Right cardiac atrium (tissue), 5 donors: ENCODE results near the gene UVSSA. TPM values are rescaled to one million over a fixed set of nuclear protein-coding genes. Genes with fewer than 3 reads are reported as not detected.

Experiments used
- ATAC-seq, 2 donors: fragments of 200-7000 bp; cut with Tn5 transposase; one replicate each; pipeline versions ENCODE4 v1.8.0 to v1.9.1; 2020; ENCODE audit warnings: moderate library complexity in 2 of 2, mild to moderate bottlenecking in 1 of 2
- DNase-seq, 3 donors: peaks; one replicate each; pipeline ENCODE4 v3.0.0-alpha.2; 2020
- H3K27ac ChIP-seq: one replicate; pipeline ENCODE4 v1.5.1; 2013; ENCODE audit warnings: mild to moderate bottlenecking, low read length, control low read depth, moderate library complexity
- H3K27me3 ChIP-seq: one replicate; pipeline ENCODE4 v1.6.1; 2013; ENCODE audit not compliant: control insufficient read depth, insufficient read depth
- H3K4me1 ChIP-seq: one replicate; pipeline ENCODE4 v1.6.1; 2013; ENCODE audit warnings: low read length; ENCODE audit not compliant: control insufficient read depth, insufficient read depth
- H3K4me3 ChIP-seq: one replicate; pipeline ENCODE4 v1.5.1; 2013; ENCODE audit warnings: low read length, control low read depth
- H3K9me3 ChIP-seq: one replicate; pipeline ENCODE4 v1.6.1; 2013; ENCODE audit warnings: low read length; ENCODE audit not compliant: control insufficient read depth
- WGBS: extraction: QIAGEN DNeasy Blood & Tissue Kit; methylation state at CpG from one replicate; pipeline ENCODE4 v1.1.7; 2013; 5-methylcytosine and 5-hydroxymethylcytosine counted together
- intact Hi-C, 4 donors: fragments of 100-400 bp; cut with DNase I; formaldehyde crosslinking; loops; one replicate each; pipeline versions ENCODE4 v1.11.0 to v1.14.0; 2022 to 2023
- long read RNA-seq, 4 donors: library from polyadenylated mRNA; unstranded; transcript quantifications; one replicate each; pipeline ENCODE4 v2.0.0, GENCODE V29; 2020 to 2021
- polyA plus RNA-seq: library from polyadenylated mRNA; stranded (reverse); fragments of 200-250 nt; gene quantifications from one replicate; pipeline ENCODE4 v1.2.3, GENCODE V29; 2013
- total RNA-seq, 4 donors: library from RNA; stranded (reverse); fragmentation: NEBNext Ultra II Directional; extraction: Animal tissue kit (Norgen Biotek cat#: 25700); gene quantifications; one replicate each; pipeline ENCODE4 v1.2.1, GENCODE V29; 2021
- donor health status: healthy with polysubstance abuse.
- donor health status: DM: no; HTN: yes; CAD: no.
- donor health status: DM: no; HTN: no; CAD: no.
- donor health status: DM: no; HTN: yes; CAD: no; lungs with severe emphysema.
- donor health status: DM: yes; HTN: yes; CAD: no.

The UVSSA gene
- total RNA-seq (1 to 10 TPM; 7.7 to 8.8 (median 8.5) TPM), polyA plus RNA-seq (5.0 TPM)
- long read RNA-seq, donor 1, full-length matches to known transcripts: 1 of 10 reads
- long read RNA-seq, donor 1, partial matches to known transcripts: 3 of 10 reads
- long read RNA-seq, donor 1, other reads (novel, unspliced or antisense): 6 of 10 reads
- long read RNA-seq, donor 2, partial matches to known transcripts: 2 of 3 reads
- long read RNA-seq, donor 2, other reads (novel, unspliced or antisense): 1 of 3 reads
- long read RNA-seq, donor 3, partial matches to known transcripts: 5 of 13 reads
- long read RNA-seq, donor 3, other reads (novel, unspliced or antisense): 8 of 13 reads
- long read RNA-seq, donor 4, partial matches to known transcripts: 0 of 3 reads
- long read RNA-seq, donor 4, other reads (novel, unspliced or antisense): 2 of 3 reads

GRCh38 chr4:1346781-1347409 is at the start of gene UVSSA:
Gene UVSSA, plus strand, starts transcription at chr4:1347208. Its CDS starts 884 bp downstream, at chr4:1348092.
- no peaks in the 10 kb centered on the region for H3K4me1 ChIP-seq
- whole genome bisulfite sequencing: under 1% methylated on average over 76 of the region's 76 CpGs
- H3K4me3 ChIP-seq: peak within 1 kb of the TSS; percentile 74
- peak within 1 kb of the TSS; percentile 65 for H3K27ac ChIP-seq
- H3K9me3 ChIP-seq: no peaks in the 10 kb centered on the region
- ATAC-seq (peak; percentile 96 to 97), DNase-seq (peak; percentile 100)
- intact Hi-C loops: loop anchor here (2.0 to 10.0 kb wide), 4 partner anchors 52 to 215 kb away; partner anchors contain the start of gene CTBP1 (in 2 of the 4)
- no peaks in the 10 kb centered on the region for H3K27me3 ChIP-seq

DNA sequence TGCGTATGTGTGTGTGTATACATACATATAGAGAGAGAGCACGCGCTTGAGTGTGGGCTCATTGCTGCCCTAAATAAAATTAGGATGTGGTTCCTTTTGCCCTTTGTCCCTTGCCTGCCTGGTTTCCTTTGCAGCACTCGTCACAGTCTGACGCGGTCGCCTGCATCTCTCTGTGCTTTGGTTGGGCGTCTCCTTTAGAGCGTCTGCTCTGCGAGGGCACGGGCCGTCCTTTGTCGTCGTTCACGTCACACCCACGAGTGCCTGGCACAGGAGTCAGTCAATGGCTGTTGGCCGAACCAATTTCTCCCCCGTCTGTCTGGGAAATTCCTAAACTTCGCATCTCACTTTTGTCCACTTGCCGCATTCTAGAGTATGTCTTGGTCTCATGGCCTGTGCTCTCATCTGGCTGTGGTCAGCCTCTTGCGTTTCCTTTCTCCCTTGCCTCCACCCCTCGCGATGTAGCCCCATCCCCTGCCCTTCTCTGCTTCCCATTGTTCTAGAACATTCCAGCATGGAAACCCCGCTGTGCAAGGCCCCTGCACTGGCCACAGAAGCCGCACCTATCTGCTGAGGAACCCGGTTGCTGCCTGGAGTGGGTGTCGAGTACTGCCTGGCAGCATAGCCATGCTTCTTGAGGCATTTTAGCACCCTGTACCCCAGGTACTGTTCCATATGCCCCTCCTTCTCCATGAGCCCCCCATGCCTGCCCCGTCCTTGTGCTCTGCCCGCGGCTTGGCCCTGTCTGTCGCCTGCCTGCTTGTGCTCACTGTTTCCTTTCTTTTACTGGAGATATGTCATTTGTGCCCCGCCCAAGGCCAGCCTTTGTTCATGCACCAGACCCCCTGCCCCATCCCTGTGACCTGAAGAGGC is 49.3 kb upstream of the UVSSA start:
- H3K27me3 ChIP-seq: no peaks in the 10 kb centered on the region
- no peaks in the 10 kb centered on the region for H3K9me3 ChIP-seq
- intact Hi-C loops: loop anchor here in 2 of 4 donors (10.0 kb wide), 1 partner anchor 47 kb away; the partner anchor contains the start of gene UVSSA (in 2 of the 2)
- peak in 1 of 3 donors; percentile 52 for DNase-seq
- H3K4me3 ChIP-seq: no peak overlapping the region
- H3K27ac ChIP-seq: no peak overlapping the region
- WGBS: 87% methylated on average over 32 of the region's 32 CpGs
- ATAC-seq: no peak
- H3K4me1 ChIP-seq: peaks cover 14% of the 10 kb centered on the region

DNA sequence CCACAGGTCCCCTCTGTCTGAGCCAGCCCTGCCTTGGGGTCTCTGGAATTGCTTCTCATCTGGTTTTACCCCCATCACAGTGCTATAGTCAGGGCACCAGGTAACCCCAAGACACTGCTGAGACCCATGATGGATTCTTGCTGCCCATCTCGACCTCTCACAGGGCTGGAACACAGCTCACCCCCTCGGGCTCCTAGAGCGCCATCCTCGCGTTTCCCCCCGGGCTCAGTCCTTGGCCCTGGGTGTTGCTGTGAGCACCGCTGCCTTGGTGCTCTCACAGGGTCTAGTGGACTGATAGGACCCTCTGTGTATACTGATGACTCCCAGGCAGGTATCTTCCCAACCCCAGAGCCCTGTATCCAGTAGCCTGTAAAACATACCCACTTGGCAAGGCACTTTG is 48.5 kb upstream of the UVSSA start:
- no peaks in the 10 kb centered on the region for H3K27me3 ChIP-seq
- intact Hi-C loops: loop anchor here in 2 of 4 donors (10.0 kb wide), 1 partner anchor 46 kb away; the partner anchor contains the start of gene UVSSA (in 2 of the 2)
- H3K4me3 ChIP-seq: no peak overlapping the region
- no peak overlapping the region for H3K27ac ChIP-seq
- 95% methylated on average over 7 of the region's 7 CpGs for WGBS
- no peaks in the 10 kb centered on the region for H3K9me3 ChIP-seq
- peaks cover 14% of the 10 kb centered on the region for H3K4me1 ChIP-seq
- DNase-seq (peak in 1 of 3 donors; percentile 21), ATAC-seq (no peak)

GRCh38 chr4:1299301-1299860 is 47.6 kb upstream of the UVSSA start:
- no peak overlapping the region for H3K4me3 ChIP-seq
- intact Hi-C loops: loop anchor here in 2 of 4 donors (10.0 kb wide), 1 partner anchor 45 kb away; the partner anchor contains the start of gene UVSSA (in 2 of the 2)
- ATAC-seq: no peak
- H3K27me3 ChIP-seq: no peaks in the 10 kb centered on the region
- H3K9me3 ChIP-seq: no peaks in the 10 kb centered on the region
- H3K27ac ChIP-seq: no peak overlapping the region
- 82% methylated on average over 15 of the region's 15 CpGs for WGBS
- DNase-seq: peak in 1 of 3 donors; percentile 23
- H3K4me1 ChIP-seq: peaks cover 9% of the 10 kb centered on the region

DNA sequence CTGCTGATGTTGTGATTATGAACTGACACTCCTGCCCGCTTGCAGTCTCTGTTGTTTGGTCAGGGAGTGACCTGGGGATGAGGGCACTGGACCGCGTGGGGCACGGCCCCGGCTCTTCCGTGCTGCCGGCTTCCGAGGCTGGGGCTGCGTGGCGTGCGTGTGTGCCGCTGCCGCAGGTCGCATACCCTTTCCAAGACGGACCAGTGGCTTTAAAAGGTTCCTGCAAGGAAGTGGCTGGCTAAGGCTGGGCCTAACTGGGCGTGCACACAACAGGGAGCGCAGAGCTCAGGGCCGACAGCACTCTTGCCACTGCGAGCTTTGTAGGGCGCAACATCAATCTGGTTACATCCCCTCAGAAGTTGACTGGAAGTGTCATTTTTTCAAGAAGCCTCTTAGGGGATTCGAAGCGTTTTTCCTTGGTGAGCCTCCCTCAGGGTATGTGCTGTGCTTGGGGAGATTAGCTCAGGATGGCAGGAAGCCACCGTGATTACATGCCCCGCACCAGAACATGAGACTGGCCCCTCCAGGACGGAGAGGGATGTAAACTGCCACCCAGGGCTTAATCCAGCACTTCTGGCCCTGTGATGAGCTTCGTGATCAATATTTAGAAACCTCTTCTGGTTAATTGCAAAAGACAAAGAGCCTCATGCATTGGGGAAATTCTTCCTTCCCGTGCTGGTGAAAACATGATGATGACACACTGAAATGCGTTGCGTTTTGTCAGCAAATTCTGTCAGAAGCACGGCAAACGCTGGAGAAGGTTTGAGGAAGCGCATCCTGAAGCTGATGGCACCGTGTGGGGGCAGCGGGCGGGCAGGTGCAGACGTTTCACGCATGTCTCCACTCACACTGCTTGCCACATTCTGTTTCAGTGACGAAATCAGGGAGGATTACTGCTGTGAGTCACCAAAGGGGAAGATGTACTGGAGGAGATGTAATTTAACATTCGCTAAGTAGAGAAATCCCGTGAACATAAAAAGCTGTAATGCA is 46.2 kb upstream of the UVSSA start:
- intact Hi-C loops: no loop called here
- Histone ChIP-seq H3K9me3 (no peaks in the 10 kb centered on the region), H3K27me3 (no peaks in the 10 kb centered on the region), H3K27ac (no peak overlapping the region), H3K4me3 (no peak overlapping the region), H3K4me1 (no peaks in the 10 kb centered on the region)
- 77% methylated on average over 40 of the region's 40 CpGs for WGBS
- DNase-seq: peak; percentile 67 to 78 (median 72)
- peak; percentile 34 to 57 for ATAC-seq

- no peak for DNase-seq
- no peak overlapping the region for H3K27ac ChIP-seq
- H3K9me3 ChIP-seq: no peaks in the 10 kb centered on the region
- 50% methylated on average over 4 of the region's 4 CpGs for WGBS
- H3K27me3 ChIP-seq: no peaks in the 10 kb centered on the region
- intact Hi-C loops: no loop called here
- H3K4me3 ChIP-seq: no peak overlapping the region
- no peaks in the 10 kb centered on the region for H3K4me1 ChIP-seq
- ATAC-seq: no peak
These were observed 44.8 kb upstream of the UVSSA start for GRCh38 chr4:1302159-1302558.

DNA sequence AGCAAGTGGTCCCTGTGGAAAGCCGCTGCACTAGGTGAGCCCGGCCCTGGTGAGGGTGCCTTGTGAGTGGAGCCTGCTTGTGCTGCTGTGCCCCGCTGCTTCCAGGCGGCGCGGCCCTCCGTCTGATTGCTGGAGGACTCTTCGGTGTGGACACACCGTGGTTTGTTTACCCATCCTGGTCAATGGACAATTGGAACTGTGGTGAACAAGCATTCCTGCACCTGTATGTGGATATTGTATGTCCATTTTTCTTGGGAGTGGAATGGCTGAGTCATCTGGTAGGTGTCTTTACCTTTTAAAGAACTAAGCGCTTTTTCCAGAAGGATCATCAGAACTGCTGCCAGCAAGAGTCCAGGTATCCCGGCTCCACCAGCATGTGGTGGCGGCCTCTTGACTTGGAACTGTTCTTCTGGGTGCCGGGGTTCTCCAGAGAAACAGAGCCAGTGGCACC is 41.7 kb upstream of the UVSSA start:
- H3K9me3 ChIP-seq: no peaks in the 10 kb centered on the region
- peak in 2 of 3 donors; percentile 35 to 41 for DNase-seq
- intact Hi-C loops: no loop called here
- H3K4me3 ChIP-seq: no peak overlapping the region
- no peak overlapping the region for H3K27ac ChIP-seq
- peaks cover 4% of the 10 kb centered on the region for H3K4me1 ChIP-seq
- no peak for ATAC-seq
- 97% methylated on average over 13 of the region's 13 CpGs for WGBS
- no peaks in the 10 kb centered on the region for H3K27me3 ChIP-seq

DNA sequence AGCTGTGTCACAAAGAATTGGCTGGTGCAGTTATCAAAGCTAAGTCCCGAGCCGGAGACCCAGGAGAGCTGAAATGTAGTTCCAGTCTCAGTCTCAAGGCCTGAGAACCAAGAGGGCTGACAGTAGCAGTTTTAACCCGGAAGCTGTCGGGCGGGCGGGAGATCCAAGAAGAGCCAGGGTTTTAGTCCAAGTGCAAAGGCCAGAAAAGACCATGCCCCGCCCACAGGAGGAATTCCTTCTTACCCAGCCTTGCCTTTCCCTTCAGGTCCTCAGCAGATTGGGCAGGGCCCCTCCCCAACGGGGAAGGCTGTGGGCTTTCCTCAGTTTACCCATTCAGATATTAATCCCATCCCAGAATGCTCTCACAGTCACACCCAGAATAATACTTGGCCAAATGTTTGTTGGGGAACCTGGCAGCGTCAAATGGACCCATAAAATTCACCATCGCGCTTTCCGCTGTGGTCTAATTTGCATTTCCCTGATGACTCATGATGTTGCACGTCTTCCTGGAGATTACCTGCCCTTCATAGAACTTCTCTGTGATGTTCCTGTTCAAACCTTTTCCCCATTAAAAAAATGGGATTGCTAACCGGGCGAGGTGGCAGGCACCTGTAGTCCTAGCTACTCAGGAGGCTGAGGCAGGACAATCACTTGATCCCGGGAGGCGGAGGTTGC is 41.1 kb upstream of the UVSSA start:
- intact Hi-C loops: no loop called here
- DNase-seq (peak in 1 of 3 donors; percentile 13), ATAC-seq (no peak)
- Histone ChIP-seq H3K27me3 (no peaks in the 10 kb centered on the region), H3K4me1 (peaks cover 10% of the 10 kb centered on the region), H3K9me3 (no peaks in the 10 kb centered on the region), H3K4me3 (no peak overlapping the region), H3K27ac (no peak overlapping the region)
- 78% methylated on average over 17 of the region's 17 CpGs for WGBS
